Myocyte (in vitro differentiated cells): ENCODE results near the gene ADAM19. TPM values are rescaled to one million over a fixed set of nuclear protein-coding genes. Genes with fewer than 3 reads are reported as not detected.
A peak's percentile ranks its signal among the peaks of the same experiment; 100 is the strongest.

Experiments used
- DNase-seq: peaks from one replicate; pipeline ENCODE4 v3.0.0-alpha.2; 2012; ENCODE audit warnings: low read depth
- polyA plus RNA-seq: library from polyadenylated mRNA; unstranded; fragments of >200 nt; gene quantifications from one replicate; pipeline ENCODE4 v1.2.1, GENCODE V29; 2012; ENCODE audit warnings: missing spikeins
- total RNA-seq: library from RNA; depleted of rRNA; stranded (reverse); fragments of >200 nt; gene quantifications from 2 replicates; pipeline ENCODE4 v1.2.3, GENCODE V29; 2014

Gene ADAM19
- 33.4 and 36.8 TPM in 2 replicates for total RNA-seq
- 52.7 TPM for polyA plus RNA-seq

- peak; percentile 72 for DNase-seq
Observed at GRCh38 chr5:157575381-157576020, at the start of gene ADAM19. Gene ADAM19 (minus strand): TSS chr5:157575775. CDS start chr5:157575696, 79 bp downstream.

- DNase-seq: no peak
Observed at GRCh38 chr5:157624144-157624543, 48.6 kb upstream of the ADAM19 start.

GRCh38 chr5:157620776-157621175 lies 45.2 kb upstream of the ADAM19 start:
- peak; percentile 31 for DNase-seq

- DNase-seq: no peak
Observed at GRCh38 chr5:157618191-157618765, 42.7 kb upstream of the ADAM19 start.

- DNase-seq: no peak
Observed at GRCh38 chr5:157616785-157617184, 41.2 kb upstream of the ADAM19 start.

GRCh38 chr5:157613385-157614245 lies 38.0 kb upstream of the ADAM19 start:
- no peak for DNase-seq

- no peak for DNase-seq
Observed at GRCh38 chr5:157612581-157612980, 37.0 kb upstream of the ADAM19 start.

- DNase-seq: peak; percentile 93
Observed at GRCh38 chr5:157611571-157612476, 36.2 kb upstream of the ADAM19 start.

GRCh38 chr5:157610990-157611389 lies 35.4 kb upstream of the ADAM19 start:
- DNase-seq: peak; percentile 46

GRCh38 chr5:157608972-157609565 lies 33.5 kb upstream of the ADAM19 start:
- no peak for DNase-seq

GRCh38 chr5:157607371-157608161 lies 32.0 kb upstream of the ADAM19 start:
- no peak for DNase-seq

- DNase-seq: no peak
Observed at GRCh38 chr5:157606046-157606445, 30.5 kb upstream of the ADAM19 start.

- DNase-seq: peak; percentile 45
Observed at GRCh38 chr5:157603333-157604190, 28.0 kb upstream of the ADAM19 start.

GRCh38 chr5:157602505-157602904 lies 26.9 kb upstream of the ADAM19 start:
- no peak for DNase-seq

- no peak for DNase-seq
Observed at GRCh38 chr5:157600252-157600651, 24.7 kb upstream of the ADAM19 start.

- DNase-seq: no peak
Observed at GRCh38 chr5:157599565-157599964, 24.0 kb upstream of the ADAM19 start.

GRCh38 chr5:157598350-157598936 lies 22.9 kb upstream of the ADAM19 start:
- no peak for DNase-seq

GRCh38 chr5:157597277-157597676 lies 21.7 kb upstream of the ADAM19 start:
- DNase-seq: no peak
